ENCODE measurements around the gene SLC23A2.

Gene SLC23A2

DNA sequence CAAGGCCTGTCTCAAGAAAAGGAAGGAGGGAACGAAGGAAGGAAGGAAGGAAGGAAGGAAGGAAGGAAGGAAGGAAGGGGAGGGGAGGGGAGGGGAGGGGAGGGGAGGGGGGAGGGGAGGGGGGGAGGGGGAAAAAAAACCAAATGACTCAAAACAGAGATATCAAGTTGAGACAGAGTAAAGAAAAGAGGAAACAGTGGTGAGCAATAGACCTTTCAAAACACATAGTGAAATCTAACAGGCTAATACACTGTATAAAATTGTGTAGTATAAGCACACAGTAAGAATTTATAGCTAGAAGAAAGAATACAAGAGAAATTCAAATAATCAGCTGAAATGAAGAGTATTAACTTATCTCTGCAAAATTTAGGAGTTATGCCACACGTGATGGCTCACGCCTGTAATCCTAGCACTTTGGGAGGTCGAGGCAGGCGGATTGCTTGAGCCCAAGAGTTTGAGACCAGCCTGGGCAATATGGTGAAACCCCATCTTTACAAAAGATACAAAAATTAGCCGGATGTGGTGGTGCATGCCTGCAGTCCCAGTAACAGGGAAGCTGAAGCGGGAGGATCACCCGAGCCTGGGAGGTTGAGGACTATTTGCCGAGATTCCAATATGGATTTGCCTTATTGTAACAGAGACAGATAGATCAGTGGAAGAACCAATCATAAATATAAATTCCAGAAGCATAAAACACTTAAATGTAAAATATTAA is 156.4 kb downstream of the SLC23A2 start:
- POLR2A ChIA-PET, result no interaction called here
- TF ChIP-seq ZNF416 (tag by site-specific recombination; IDR thresholded peaks at IDR 0.05) (no peak), ZNF623 (tag by site-specific recombination; IDR thresholded peaks at IDR 0.05) (no peak), ZNF626 (tag by site-specific recombination; IDR thresholded peaks at IDR 0.05) (no peak), MZF1 (tag by site-specific recombination; IDR thresholded peaks at IDR 0.05; ENCODE audit: borderline replicate concordance) (no peak), ZNF184 (tag by site-specific recombination; IDR thresholded peaks at IDR 0.05) (no peak), ZNF501 (tag by site-specific recombination; IDR thresholded peaks at IDR 0.05) (no peak), ZNF548 (tag by site-specific recombination; IDR thresholded peaks at IDR 0.05) (no peak), ZNF157 (tag by site-specific recombination; IDR thresholded peaks at IDR 0.05) (no peak), ZNF366 (tag by site-specific recombination; conservative IDR thresholded peaks at IDR 0.05) (no peak)
- TF ChIP-seq, protein P1, sequence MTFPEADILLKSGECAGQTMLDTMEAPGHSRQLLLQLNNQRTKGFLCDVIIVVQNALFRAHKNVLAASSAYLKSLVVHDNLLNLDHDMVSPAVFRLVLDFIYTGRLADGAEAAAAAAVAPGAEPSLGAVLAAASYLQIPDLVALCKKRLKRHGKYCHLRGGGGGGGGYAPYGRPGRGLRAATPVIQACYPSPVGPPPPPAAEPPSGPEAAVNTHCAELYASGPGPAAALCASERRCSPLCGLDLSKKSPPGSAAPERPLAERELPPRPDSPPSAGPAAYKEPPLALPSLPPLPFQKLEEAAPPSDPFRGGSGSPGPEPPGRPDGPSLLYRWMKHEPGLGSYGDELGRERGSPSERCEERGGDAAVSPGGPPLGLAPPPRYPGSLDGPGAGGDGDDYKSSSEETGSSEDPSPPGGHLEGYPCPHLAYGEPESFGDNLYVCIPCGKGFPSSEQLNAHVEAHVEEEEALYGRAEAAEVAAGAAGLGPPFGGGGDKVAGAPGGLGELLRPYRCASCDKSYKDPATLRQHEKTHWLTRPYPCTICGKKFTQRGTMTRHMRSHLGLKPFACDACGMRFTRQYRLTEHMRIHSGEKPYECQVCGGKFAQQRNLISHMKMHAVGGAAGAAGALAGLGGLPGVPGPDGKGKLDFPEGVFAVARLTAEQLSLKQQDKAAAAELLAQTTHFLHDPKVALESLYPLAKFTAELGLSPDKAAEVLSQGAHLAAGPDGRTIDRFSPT (tag by site-specific recombination; IDR thresholded peaks at IDR 0.05), result no peak

DNA sequence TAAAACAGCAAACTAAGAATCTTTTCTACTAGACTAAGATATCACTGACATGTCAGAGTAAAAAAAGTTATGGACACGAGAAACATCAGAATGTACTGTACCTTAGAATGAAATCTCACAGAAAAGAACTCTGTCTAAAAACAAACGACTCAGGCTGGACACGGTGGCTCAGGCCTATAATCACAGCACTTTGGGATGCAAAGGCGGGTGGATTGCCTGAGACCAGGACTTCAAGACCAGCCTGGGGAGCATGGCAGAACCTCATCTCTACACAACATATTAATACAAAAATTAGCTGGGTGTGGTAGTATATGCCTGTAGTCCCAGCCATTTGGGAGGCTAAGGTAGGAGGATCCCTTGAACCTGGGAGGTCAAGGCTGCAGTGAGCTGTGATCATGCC is 157.0 kb downstream of the SLC23A2 start:
- TF ChIP-seq ZNF311 (tag by site-specific recombination; IDR thresholded peaks at IDR 0.05; ENCODE audit: borderline replicate concordance) (no peak), TCF7L2 (IDR thresholded peaks at IDR 0.05; ENCODE audit: borderline replicate concordance, low read depth, low read length) (no peak), ZNF621 (tag by site-specific recombination; IDR thresholded peaks at IDR 0.05) (no peak), ZNF140 (tag by site-specific recombination; IDR thresholded peaks at IDR 0.05) (no peak), ZNF157 (tag by site-specific recombination; IDR thresholded peaks at IDR 0.05) (no peak)
- TF ChIP-seq, protein P2, sequence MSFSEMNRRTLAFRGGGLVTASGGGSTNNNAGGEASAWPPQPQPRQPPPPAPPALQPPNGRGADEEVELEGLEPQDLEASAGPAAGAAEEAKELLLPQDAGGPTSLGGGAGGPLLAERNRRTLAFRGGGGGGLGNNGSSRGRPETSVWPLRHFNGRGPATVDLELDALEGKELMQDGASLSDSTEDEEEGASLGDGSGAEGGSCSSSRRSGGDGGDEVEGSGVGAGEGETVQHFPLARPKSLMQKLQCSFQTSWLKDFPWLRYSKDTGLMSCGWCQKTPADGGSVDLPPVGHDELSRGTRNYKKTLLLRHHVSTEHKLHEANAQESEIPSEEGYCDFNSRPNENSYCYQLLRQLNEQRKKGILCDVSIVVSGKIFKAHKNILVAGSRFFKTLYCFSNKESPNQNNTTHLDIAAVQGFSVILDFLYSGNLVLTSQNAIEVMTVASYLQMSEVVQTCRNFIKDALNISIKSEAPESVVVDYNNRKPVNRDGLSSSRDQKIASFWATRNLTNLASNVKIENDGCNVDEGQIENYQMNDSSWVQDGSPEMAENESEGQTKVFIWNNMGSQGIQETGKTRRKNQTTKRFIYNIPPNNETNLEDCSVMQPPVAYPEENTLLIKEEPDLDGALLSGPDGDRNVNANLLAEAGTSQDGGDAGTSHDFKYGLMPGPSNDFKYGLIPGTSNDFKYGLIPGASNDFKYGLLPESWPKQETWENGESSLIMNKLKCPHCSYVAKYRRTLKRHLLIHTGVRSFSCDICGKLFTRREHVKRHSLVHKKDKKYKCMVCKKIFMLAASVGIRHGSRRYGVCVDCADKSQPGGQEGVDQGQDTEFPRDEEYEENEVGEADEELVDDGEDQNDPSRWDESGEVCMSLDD (tag by site-specific recombination; IDR thresholded peaks at IDR 0.05), result no peak
- TF ChIP-seq, protein P3, sequence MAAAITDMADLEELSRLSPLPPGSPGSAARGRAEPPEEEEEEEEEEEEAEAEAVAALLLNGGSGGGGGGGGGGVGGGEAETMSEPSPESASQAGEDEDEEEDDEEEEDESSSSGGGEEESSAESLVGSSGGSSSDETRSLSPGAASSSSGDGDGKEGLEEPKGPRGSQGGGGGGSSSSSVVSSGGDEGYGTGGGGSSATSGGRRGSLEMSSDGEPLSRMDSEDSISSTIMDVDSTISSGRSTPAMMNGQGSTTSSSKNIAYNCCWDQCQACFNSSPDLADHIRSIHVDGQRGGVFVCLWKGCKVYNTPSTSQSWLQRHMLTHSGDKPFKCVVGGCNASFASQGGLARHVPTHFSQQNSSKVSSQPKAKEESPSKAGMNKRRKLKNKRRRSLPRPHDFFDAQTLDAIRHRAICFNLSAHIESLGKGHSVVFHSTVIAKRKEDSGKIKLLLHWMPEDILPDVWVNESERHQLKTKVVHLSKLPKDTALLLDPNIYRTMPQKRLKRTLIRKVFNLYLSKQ (tag by site-specific recombination; IDR thresholded peaks at IDR 0.05; ENCODE audit: borderline replicate concordance), result no peak
- TF ChIP-seq, protein P4, sequence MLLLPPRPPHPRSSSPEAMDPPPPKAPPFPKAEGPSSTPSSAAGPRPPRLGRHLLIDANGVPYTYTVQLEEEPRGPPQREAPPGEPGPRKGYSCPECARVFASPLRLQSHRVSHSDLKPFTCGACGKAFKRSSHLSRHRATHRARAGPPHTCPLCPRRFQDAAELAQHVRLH (tag by site-specific recombination; IDR thresholded peaks at IDR 0.05), result no peak
- Histone ChIP-seq H3K9me3 (ENCODE audit: control insufficient read depth, insufficient read depth, low read depth, low read length) (no peaks in the 10 kb centered on the region), H3K27ac (ENCODE audit: extremely low read depth, low read depth, low read length) (no peak overlapping the region), H3K4me3 (ENCODE audit: low read depth, low read length) (no peak overlapping the region), H3K36me3 (ENCODE audit: control insufficient read depth in 2 of 2, insufficient read depth in 1 of 2, low read length in 2 of 2) (no peaks in the 10 kb centered on the region), H3K4me1 (ENCODE audit: control insufficient read depth, insufficient read depth, low read length) (no peaks in the 10 kb centered on the region)
- CTCF ChIA-PET, result interaction anchor here (0.7 to 1.2 kb wide), 2 partner anchors 96 to 257 kb away, joined by 4 to 5 read pairs; no protein-coding TSS in a partner anchor
- POLR2A ChIA-PET, result no interaction called here

More for the DNA sequence above, 156.4 kb downstream of the SLC23A2 start:
- no peaks in the 10 kb centered on the region for H3K9me3 ChIP-seq (ENCODE audit: control insufficient read depth, insufficient read depth, low read depth, low read length)
- no peaks in the 10 kb centered on the region for H3K36me3 ChIP-seq (ENCODE audit: control insufficient read depth in 2 of 2, insufficient read depth in 1 of 2, low read length in 2 of 2)
- CTCF ChIA-PET, result interaction anchor here (1.2 kb wide), 1 partner anchor 256 kb away, joined by 4 read pairs; no protein-coding TSS in a partner anchor
- H3K27ac ChIP-seq (ENCODE audit: extremely low read depth, low read depth, low read length), result no peak overlapping the region
- no peak overlapping the region for H3K4me3 ChIP-seq (ENCODE audit: low read depth, low read length)
- H3K4me1 ChIP-seq (ENCODE audit: control insufficient read depth, insufficient read depth, low read length), result no peaks in the 10 kb centered on the region

Data from HEK293 (cell line).